ENCODE measurements around the gene FAM221A.

DNA sequence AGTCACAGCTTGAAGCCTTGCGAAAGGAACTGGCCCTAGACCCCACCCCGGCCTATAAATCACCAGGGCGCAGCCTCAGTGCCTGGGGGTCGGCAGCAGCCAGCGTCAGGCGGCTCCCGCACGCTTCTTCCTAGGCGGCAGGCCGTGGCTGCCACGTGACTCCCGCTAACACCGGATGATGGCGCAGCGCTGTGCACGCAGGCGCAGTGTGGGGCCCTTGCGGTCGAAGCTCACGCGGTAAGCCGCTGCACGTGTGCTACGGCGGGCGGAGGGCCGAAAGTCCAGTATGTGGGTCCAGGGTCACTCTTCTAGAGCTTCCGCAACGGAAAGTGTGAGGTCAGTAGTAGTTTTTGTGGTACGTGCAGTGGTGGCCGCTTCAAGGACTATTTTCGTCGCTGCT is 30.0 kb downstream of the FAM221A start, which contains the start of gene STK31:
- TF ChIP-seq TARDBP (IDR thresholded peaks at IDR 0.05) (no peak), NFRKB (IDR thresholded peaks at IDR 0.05) (no peak), FOXM1 (IDR thresholded peaks at IDR 0.05; ENCODE audit: borderline replicate concordance) (no peak), SP1 (IDR thresholded peaks at IDR 0.05) (no peak), ELF4 (IDR thresholded peaks at IDR 0.05) (no peak), SUZ12 (IDR thresholded peaks at IDR 0.05) (no peak), ZNF384 (IDR thresholded peaks at IDR 0.05) (no peak), FOXA1 (IDR thresholded peaks at IDR 0.05) (no peak), BHLHE40 (IDR thresholded peaks at IDR 0.05; ENCODE audit: borderline replicate concordance) (no peak)
